IMR-90 (cell line): ENCODE measurements around the gene SLC9A6. TPM values are rescaled to one million over a fixed set of nuclear protein-coding genes. Genes with fewer than 3 reads are reported as not detected.

ENCODE experiments used
- ATAC-seq: fragments of 200-7000 bp; cut with Tn5 transposase; 2 replicates; pipeline ENCODE4 v1.9.1; 2020; ENCODE audit warnings: low read depth, mild to moderate bottlenecking, moderate library complexity
- BruUV-seq: library from RNA; stranded (reverse); fragments of 400-500 nt; replicated peaks from 2 replicates; lab custom pipeline; 2021; lab: Mats Ljungman, UMichigan
- CTCF ChIA-PET: fragments of 300-600 bp; formaldehyde crosslinking; extraction: SDS; loops from one replicate; lab custom pipeline; 2021; ENCODE audit warnings: antibody characterized with exemption; lab: Yijun Ruan, JAX
- POLR2A ChIA-PET: fragments of 300-600 bp; sonication (Branson Sonifier 250); formaldehyde crosslinking; loops from one replicate; lab custom pipeline; 2022; ENCODE audit warnings: antibody characterized with exemption; ENCODE audit not compliant: unreplicated experiment; lab: Charles Lee
- DNase-seq: peaks from one replicate; pipeline ENCODE4 v3.0.0; 2013
- H2AFZ ChIP-seq: replicated peaks from 2 replicates; pipeline ENCODE3; 2013; ENCODE audit warnings: low read length, mild to moderate bottlenecking; ENCODE audit not compliant: poor library complexity
- H2AK5ac ChIP-seq: 2 replicates; pipeline ENCODE4 v1.6.1; 2013; ENCODE audit warnings: low read depth, low read length, inconsistent platforms
- H2AK9ac ChIP-seq: replicated peaks from 2 replicates; pipeline ENCODE3; 2013; ENCODE audit warnings: mild to moderate bottlenecking, low read depth, low read length, moderate library complexity; ENCODE audit not compliant: poor library complexity
- H2BK120ac ChIP-seq: 2 replicates; pipeline ENCODE4 v1.6.1; 2013; ENCODE audit warnings: low read depth, low read length, inconsistent platforms
- H2BK15ac ChIP-seq: 3 replicates; pipeline ENCODE4 v1.6.1; 2013; ENCODE audit warnings: low read depth, low read length, inconsistent platforms
- H2BK20ac ChIP-seq: 2 replicates; pipeline ENCODE4 v1.6.1; 2013; ENCODE audit warnings: low read depth, mild to moderate bottlenecking, inconsistent platforms, low read length, moderate library complexity
- H2BK5ac ChIP-seq: 2 replicates; pipeline ENCODE4 v1.6.1; 2013; ENCODE audit warnings: mild to moderate bottlenecking, low read depth, low read length, inconsistent platforms; ENCODE audit not compliant: poor library complexity, severe bottlenecking
- H3K14ac ChIP-seq: replicated peaks from 2 replicates; pipeline ENCODE4 v1.6.1; 2013; ENCODE audit warnings: low read depth, low read length, inconsistent platforms
- H3K18ac ChIP-seq: 2 replicates; pipeline ENCODE4 v1.6.1; 2013; ENCODE audit warnings: low read depth, low read length, control low read depth
- H3K23ac ChIP-seq: 2 replicates; pipeline ENCODE4 v1.6.1; 2013; ENCODE audit warnings: low read depth, low read length, inconsistent platforms
- H3K27ac ChIP-seq: 2 replicates; pipeline ENCODE4 v1.5.1; 2013; ENCODE audit warnings: mild to moderate bottlenecking, control low read depth, low read length; ENCODE audit not compliant: insufficient read depth
- H3K27me3 ChIP-seq: 2 replicates; pipeline ENCODE4 v1.6.1; 2013; ENCODE audit warnings: low read length; ENCODE audit not compliant: control insufficient read depth, insufficient read depth
- H3K36me3 ChIP-seq: 2 replicates; pipeline ENCODE4 v1.6.1; 2013; ENCODE audit warnings: low read length, mixed read lengths; ENCODE audit not compliant: control insufficient read depth, insufficient read depth
- H3K4ac ChIP-seq: 2 replicates; pipeline ENCODE4 v1.6.1; 2013; ENCODE audit warnings: low read depth, low read length, inconsistent platforms
- H3K4me1 ChIP-seq: 2 replicates; pipeline ENCODE4 v1.6.1; 2013; ENCODE audit warnings: low read length, mixed read lengths; ENCODE audit not compliant: control insufficient read depth, insufficient read depth
- H3K4me2 ChIP-seq: 2 replicates; pipeline ENCODE4 v1.6.1; 2013; ENCODE audit warnings: low read depth, mild to moderate bottlenecking, control low read depth, low read length, moderate library complexity
- H3K4me3 ChIP-seq: 2 replicates; pipeline ENCODE4 v1.5.1; 2013; ENCODE audit warnings: low read depth, mild to moderate bottlenecking, control low read depth, low read length, moderate library complexity; ENCODE audit not compliant: insufficient read depth
- H3K56ac ChIP-seq: 2 replicates; pipeline ENCODE4 v1.6.1; 2013; ENCODE audit warnings: low read length, inconsistent platforms; ENCODE audit not compliant: insufficient read depth; ENCODE audit errors: extremely low read depth
- H3K79me1 ChIP-seq, 2 experiments: 2 replicates each; pipeline ENCODE4 v1.6.1; 2013; ENCODE audit warnings: low read length in 2 of 2, inconsistent platforms in 1 of 2, low read depth in 1 of 2
- H3K9ac ChIP-seq: 2 replicates; pipeline ENCODE4 v1.6.1; 2013; ENCODE audit warnings: low read depth, low read length, control low read depth
- H3K9me1 ChIP-seq: 2 replicates; pipeline ENCODE4 v1.6.1; 2013; ENCODE audit warnings: low read length, inconsistent platforms; ENCODE audit not compliant: insufficient read depth
- H3K9me3 ChIP-seq: 2 replicates; pipeline ENCODE4 v1.6.1; 2013; ENCODE audit warnings: low read length; ENCODE audit not compliant: control insufficient read depth, insufficient read depth
- H4K20me1 ChIP-seq: 2 replicates; pipeline ENCODE4 v1.6.1; 2013; ENCODE audit warnings: low read length, inconsistent platforms; ENCODE audit not compliant: insufficient read depth
- H4K5ac ChIP-seq: 2 replicates; pipeline ENCODE4 v1.6.1; 2013; ENCODE audit warnings: mild to moderate bottlenecking, low read depth, low read length, control low read depth
- H4K8ac ChIP-seq, 2 experiments: 2 replicates each; pipeline ENCODE4 v1.6.1; 2013; ENCODE audit warnings: low read depth in 2 of 2, low read length in 2 of 2, control low read depth in 1 of 2, inconsistent platforms in 1 of 2
- H4K91ac ChIP-seq: 2 replicates; pipeline ENCODE4 v1.6.1; 2013; ENCODE audit warnings: low read depth, low read length, inconsistent platforms; ENCODE audit not compliant: insufficient read depth
- BHLHE40 ChIP-seq: fragments of 150-350 bp; IDR thresholded peaks from 2 replicates; pipeline ENCODE4 v1.6.1; 2016; ENCODE audit warnings: mild to moderate bottlenecking, low read depth, low read length
- POLR2A ChIP-seq: IDR thresholded peaks from 2 replicates; pipeline ENCODE4 v1.6.1; 2012; ENCODE audit warnings: mild to moderate bottlenecking, low read depth, low read length
- RCOR1 ChIP-seq: IDR thresholded peaks from 2 replicates; pipeline ENCODE4 v1.6.1; 2012; ENCODE audit warnings: mild to moderate bottlenecking, low read length, improper control_type of control experiment; ENCODE audit not compliant: insufficient replicate concordance
- RFX5 ChIP-seq: IDR thresholded peaks from 2 replicates; pipeline ENCODE4 v1.8.0; 2012; ENCODE audit warnings: low read depth, mild to moderate bottlenecking, low read length, moderate library complexity
- WGBS, 2 experiments: methylation state at CpG; one replicate each; pipeline versions ENCODE4 v1.1.5 to v1.1.7; 2013; ENCODE audit warnings: missing lambda C conversion rate in 2 of 2; ENCODE audit not compliant: insufficient read length in 1 of 2; ENCODE audit errors: extremely low coverage in 2 of 2; 5-methylcytosine and 5-hydroxymethylcytosine counted together
- dilution Hi-C: fragments of 300-500 bp; cut with HindIII; formaldehyde crosslinking; loops from one replicate; pipeline ENCODE4 v1.14.3; 2018; ENCODE audit warnings: low sequenced_read_pairs; ENCODE audit not compliant: unreplicated experiment
- in situ Hi-C: fragments of 300-500 bp; cut with MboI; formaldehyde crosslinking; loops from 3 replicates; pipeline ENCODE4 v1.14.3; 2019; ENCODE audit warnings: low sequenced_read_pairs, inconsistent platforms, mixed read lengths
- intact Hi-C: fragments of 100-400 bp; cut with micrococcal nuclease; formaldehyde crosslinking; loops from 2 replicates; pipeline ENCODE4 v1.10.0; 2022
- polyA plus RNA-seq, 3 experiments: library from polyadenylated mRNA; depleted of rRNA; stranded (reverse); fragments of >200 nt; gene quantifications; 2 replicates each; pipeline ENCODE4 v1.2.3, GENCODE V29; 2012; ENCODE audit warnings: low replicate concordance in 1 of 3
- total RNA-seq: library from RNA; depleted of rRNA; stranded (reverse); fragments of >200 nt; gene quantifications from 2 replicates; pipeline ENCODE4 v1.2.3, GENCODE V29; 2012
- TF ChIP-seq, protein P1 (sequence below): fragments of 150-350 bp; IDR thresholded peaks from 2 replicates; pipeline ENCODE4 v1.6.1; 2016; ENCODE audit warnings: low read depth, mild to moderate bottlenecking, low read length, moderate library complexity, borderline replicate concordance

Gene SLC9A6
- total and polyA plus RNA-seq, 2 of the 4 experiments (the other 2 are of a cell fraction), result 6.9 to 19.0 TPM

DNA sequence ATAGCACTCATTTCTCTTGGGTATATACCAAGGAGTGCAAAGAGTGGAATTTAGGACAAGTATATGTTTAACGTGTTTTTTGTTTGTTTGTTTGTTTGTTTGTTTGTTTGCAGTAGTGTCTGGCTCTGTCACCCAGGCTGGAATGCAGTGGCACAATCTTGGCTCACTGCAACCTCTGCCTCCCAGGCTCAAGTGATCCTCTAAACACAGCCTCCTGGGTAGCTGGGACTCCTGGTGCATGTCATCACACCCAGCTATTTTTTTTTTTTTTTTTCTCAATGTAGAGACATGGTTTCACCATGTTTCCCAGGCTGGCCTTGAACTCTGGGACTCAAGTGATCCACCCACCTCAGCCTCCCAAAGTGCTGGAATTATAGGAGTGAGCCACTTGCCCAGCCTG, 50.4 kb downstream of the SLC9A6 start:
- no peaks in the 10 kb centered on the region for H3K27me3 ChIP-seq
- no peaks in the 10 kb centered on the region for H3K9me3 ChIP-seq
- H2BK120ac ChIP-seq, result no peak overlapping the region
- no peak overlapping the region for H2BK15ac ChIP-seq
- intact Hi-C loops (no loop called here), dilution Hi-C loops (no loop called here), in situ Hi-C loops (no loop called here)
- TF ChIP-seq BHLHE40 (no peak), POLR2A (no peak), RCOR1 (no peak), RFX5 (no peak)
- TF ChIP-seq, protein P1, sequence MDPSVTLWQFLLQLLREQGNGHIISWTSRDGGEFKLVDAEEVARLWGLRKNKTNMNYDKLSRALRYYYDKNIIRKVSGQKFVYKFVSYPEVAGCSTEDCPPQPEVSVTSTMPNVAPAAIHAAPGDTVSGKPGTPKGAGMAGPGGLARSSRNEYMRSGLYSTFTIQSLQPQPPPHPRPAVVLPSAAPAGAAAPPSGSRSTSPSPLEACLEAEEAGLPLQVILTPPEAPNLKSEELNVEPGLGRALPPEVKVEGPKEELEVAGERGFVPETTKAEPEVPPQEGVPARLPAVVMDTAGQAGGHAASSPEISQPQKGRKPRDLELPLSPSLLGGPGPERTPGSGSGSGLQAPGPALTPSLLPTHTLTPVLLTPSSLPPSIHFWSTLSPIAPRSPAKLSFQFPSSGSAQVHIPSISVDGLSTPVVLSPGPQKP, result no peak
- ChIA-PET POLR2A (no interaction called here), CTCF (interaction anchor here (0.9 kb wide), 1 partner anchor 173 kb away, joined by 3 read pairs; no protein-coding TSS in a partner anchor)
- no peak overlapping the region for H3K27ac ChIP-seq
- no peak overlapping the region for H3K4me2 ChIP-seq
- H3K23ac ChIP-seq, result no peak overlapping the region
- H2AK5ac ChIP-seq, result no peak overlapping the region
- H2AK9ac ChIP-seq, result no peak overlapping the region
- H3K18ac ChIP-seq, result no peak overlapping the region
- no peak overlapping the region for H2BK5ac ChIP-seq
- WGBS, 2 experiments, result no CpG with 5 or more reads among the region's 1 CpG
- BruUV-seq, result no TSS peak
- no peak overlapping the region for H2BK20ac ChIP-seq
- no peak overlapping the region for H3K9ac ChIP-seq
- H3K14ac ChIP-seq, result no peak overlapping the region
- no peaks in the 10 kb centered on the region for H3K36me3 ChIP-seq
- DNase-seq, result no peak
- no peaks in the 10 kb centered on the region for H3K79me1 ChIP-seq
- no peak overlapping the region for H3K56ac ChIP-seq
- H4K8ac ChIP-seq, result no peak overlapping the region
- no peak overlapping the region for H4K5ac ChIP-seq
- H3K4me1 ChIP-seq, result peaks cover 5% of the 10 kb centered on the region; the same call in 1 of the 2 replicates
- H2AFZ ChIP-seq, result no peak overlapping the region
- no peak overlapping the region for H3K4me3 ChIP-seq
- no peak overlapping the region for H4K91ac ChIP-seq
- no peak overlapping the region for H3K4ac ChIP-seq
- H4K20me1 ChIP-seq, result no peaks in the 10 kb centered on the region; the same call in 1 of the 2 replicates
- H3K9me1 ChIP-seq, result no peaks in the 10 kb centered on the region
- no peak for ATAC-seq
